GM18873 (cell line): ENCODE results near the gene NIPBL.
A peak's percentile ranks its signal among the peaks of the same experiment; 100 is the strongest.
"Not testable (repeated sequence)": the region's sequence is repeated elsewhere in the genome, so short reads cannot be mapped to it uniquely, and the experiment has no call there.

Experiments used
- ATAC-seq: cut with Tn5 transposase; IDR thresholded peaks from one replicate; pipeline ENCODE4 v1.9.1; 2021; ENCODE audit warnings: mild to moderate bottlenecking, moderate library complexity, moderate number of reproducible peaks; ENCODE audit not compliant: unreplicated experiment, low FRiP score

NIPBL gene

GRCh38 chr5:37077146-37077545, 200.6 kb downstream of the NIPBL start:
- ATAC-seq, result no peak

GRCh38 chr5:37080697-37081096, 204.1 kb downstream of the NIPBL start:
- no peak for ATAC-seq

GRCh38 chr5:37082977-37083376, 206.4 kb downstream of the NIPBL start:
- ATAC-seq, result not testable (repeated sequence)

- ATAC-seq, result not testable (repeated sequence)
Measured at GRCh38 chr5:37086026-37086425, 209.5 kb downstream of the NIPBL start.

- no peak for ATAC-seq
Measured at GRCh38 chr5:37086466-37087173, 210.1 kb downstream of the NIPBL start.

- no peak for ATAC-seq
Measured at GRCh38 chr5:37088009-37088408, 211.4 kb downstream of the NIPBL start.

- no peak for ATAC-seq
Measured at GRCh38 chr5:37090123-37090726, 213.7 kb downstream of the NIPBL start.

GRCh38 chr5:37090781-37091180, 214.2 kb downstream of the NIPBL start:
- no peak for ATAC-seq

- not testable (repeated sequence) for ATAC-seq
Measured at GRCh38 chr5:37093795-37094194, 217.2 kb downstream of the NIPBL start.

- not testable (repeated sequence) for ATAC-seq
Measured at GRCh38 chr5:37099267-37099666, 222.7 kb downstream of the NIPBL start.

GRCh38 chr5:37103302-37103701, 226.7 kb downstream of the NIPBL start:
- ATAC-seq, result no peak

GRCh38 chr5:37109338-37109737, 232.8 kb downstream of the NIPBL start:
- ATAC-seq, result no peak

- ATAC-seq, result no peak
Measured at GRCh38 chr5:37110135-37110534, 233.6 kb downstream of the NIPBL start.

GRCh38 chr5:37111426-37112382, 235.1 kb downstream of the NIPBL start:
- peak; percentile 92 for ATAC-seq

- ATAC-seq, result no peak
Measured at GRCh38 chr5:37112383-37112991, 235.9 kb downstream of the NIPBL start.
